ENCODE results near the gene PRPF38A. TPM values are rescaled to one million over a fixed set of nuclear protein-coding genes. Genes with fewer than 3 reads are reported as not detected.

PRPF38A gene
- total RNA-seq, 1 experiment from 2014 or later, result 89.9 TPM

DNA sequence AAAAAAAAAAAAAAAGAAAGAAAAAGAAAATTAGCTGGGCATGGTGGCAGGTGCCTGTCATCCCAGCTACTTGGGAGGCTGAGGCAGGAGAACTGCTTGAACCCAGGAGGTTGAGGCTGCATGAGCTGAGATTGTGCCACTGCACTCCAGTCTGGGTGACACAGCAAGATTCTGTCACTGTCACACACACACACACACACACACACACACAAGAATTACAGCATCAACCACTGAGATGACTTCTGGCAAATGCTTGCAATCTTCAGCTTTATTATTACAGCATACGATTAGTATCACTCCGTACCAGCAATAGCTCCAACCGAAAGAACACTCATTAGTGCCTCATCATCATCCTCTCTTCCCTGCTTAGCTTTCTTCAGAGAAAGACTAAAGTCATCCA lies 4.8 kb upstream of the PRPF38A start:
- no peaks in the 10 kb centered on the region for H3K27me3 Mint-ChIP-seq (ENCODE audit: low read depth)
- H3K18ac ChIP-seq (ENCODE audit: insufficient read length, low read depth, low read length), result no peak overlapping the region
- no peak overlapping the region; a peak in 1 of 7 replicates for H3K27ac Mint-ChIP-seq

More for the DNA sequence above, 4.8 kb upstream of the PRPF38A start:
- no CpG with 5 or more reads among the region's 3 CpGs for WGBS (ENCODE audit: extremely low coverage, insufficient read length, low lambda C conversion rate)
- Histone ChIP-seq H3K23me2 (ENCODE audit: insufficient read length, low read depth, low read length, poor library complexity, severe bottlenecking) (peaks cover under 1% of the 10 kb centered on the region), H3K4me1 (ENCODE audit: insufficient read depth, low read length) (no peaks in the 10 kb centered on the region), H3K4ac (ENCODE audit: low read depth, low read length) (no peak overlapping the region), H3K27ac (ENCODE audit: insufficient read length, low read depth, low read length) (no peak overlapping the region), H3K27me3 (ENCODE audit: insufficient read depth, low read length) (no peaks in the 10 kb centered on the region), H3K56ac (ENCODE audit: insufficient read length, low read depth, low read length) (no peak overlapping the region), H2AK5ac (ENCODE audit: insufficient read length, low read length) (no peak overlapping the region), H2BK120ac (ENCODE audit: low read depth, low read length, poor library complexity, severe bottlenecking) (no peak overlapping the region), H4K20me1 (ENCODE audit: control insufficient read depth, insufficient read depth, insufficient read length) (no peaks in the 10 kb centered on the region), H4K8ac (replicated peaks; ENCODE audit: insufficient read length, low read depth, low read length) (no peak overlapping the region), H4K91ac (ENCODE audit: insufficient read length, low read depth, low read length) (no peak overlapping the region), H4K5ac (ENCODE audit: insufficient read length, low read depth, low read length) (no peak overlapping the region), H2BK15ac (ENCODE audit: low read depth, low read length) (no peak overlapping the region), H3K9ac (ENCODE audit: extremely low read depth, insufficient read length, low read length) (no peak overlapping the region), H3K79me2 (ENCODE audit: insufficient read depth, low read length) (peaks cover 8% of the 10 kb centered on the region; the same call in 1 of the 2 replicates), H3K79me1 (ENCODE audit: insufficient read depth, low read depth, low read length, poor library complexity, severe bottlenecking) (peaks cover 2% of the 10 kb centered on the region), H2BK12ac (ENCODE audit: insufficient read length, low read depth, low read length) (no peak overlapping the region), H3K14ac (ENCODE audit: insufficient read depth, low read length) (no peak overlapping the region), H2BK20ac (ENCODE audit: low read depth, low read length, poor library complexity, severe bottlenecking) (no peak overlapping the region), H2BK5ac (ENCODE audit: insufficient read length, low read length) (no peak overlapping the region), H2AFZ (ENCODE audit: low read length) (no peak overlapping the region), H3T11ph (ENCODE audit: low read length) (no peak overlapping the region), H3K4me2 (ENCODE audit: insufficient read depth, insufficient read length, low read length) (no peak overlapping the region), H3K23ac (ENCODE audit: insufficient read length, low read depth, low read length) (no peak overlapping the region), H3K9me3 (ENCODE audit: control insufficient read depth, low read depth, low read length) (no peaks in the 10 kb centered on the region)
- no peak for DNase-seq
- H3K4me1 Mint-ChIP-seq, result peaks cover 14 to 15% of the 10 kb centered on the region in 2 experiments
- H3K9me3 Mint-ChIP-seq, result no peaks in the 10 kb centered on the region; a peak in 1 of 5 replicates
- H3K36me3 Mint-ChIP-seq (ENCODE audit: insufficient read depth in 1 of 3, low read depth in 3 of 3), result peaks cover 47 to 72% (median 68%) of the 10 kb centered on the region in 3 experiments
- TF ChIP-seq CTCF (conservative IDR thresholded peaks at IDR 0.05), result no peak
- no peak overlapping the region for H3K4me3 Mint-ChIP-seq
